Omental fat pad (tissue), 4 donors: ENCODE data around the gene ATF3. TPM values are rescaled to one million over a fixed set of nuclear protein-coding genes. Genes with fewer than 3 reads are reported as not detected.

Experiments
- ATAC-seq: fragments of 150-250 bp; one replicate; pipeline ENCODE4 v1.9.1; 2016; ENCODE audit warnings: mild to moderate bottlenecking, moderate library complexity; ENCODE audit not compliant: low FRiP score
- DNase-seq: peaks from one replicate; pipeline ENCODE4 v3.0.0-alpha.2; 2019; ENCODE audit warnings: low spot score
- total RNA-seq, 4 donors: library from RNA; depleted of rRNA; stranded (reverse); fragments of >200 nt; gene quantifications; one replicate each; pipeline ENCODE4 v1.1.0, GENCODE V29; 2016
- TF ChIP-seq, protein P1 (sequence below), 3 donors: fragments of 450-650 bp; IDR thresholded peaks; one replicate each; pipeline ENCODE4 v1.5.1; 2016 to 2017; ENCODE audit warnings: antibody characterized with exemption in 3 of 3, mild to moderate bottlenecking in 3 of 3, moderate library complexity in 2 of 3

The ATF3 gene
- total RNA-seq, 4 donors from 2014 or later = 41.5 to 229 (median 77.5) TPM

DNA sequence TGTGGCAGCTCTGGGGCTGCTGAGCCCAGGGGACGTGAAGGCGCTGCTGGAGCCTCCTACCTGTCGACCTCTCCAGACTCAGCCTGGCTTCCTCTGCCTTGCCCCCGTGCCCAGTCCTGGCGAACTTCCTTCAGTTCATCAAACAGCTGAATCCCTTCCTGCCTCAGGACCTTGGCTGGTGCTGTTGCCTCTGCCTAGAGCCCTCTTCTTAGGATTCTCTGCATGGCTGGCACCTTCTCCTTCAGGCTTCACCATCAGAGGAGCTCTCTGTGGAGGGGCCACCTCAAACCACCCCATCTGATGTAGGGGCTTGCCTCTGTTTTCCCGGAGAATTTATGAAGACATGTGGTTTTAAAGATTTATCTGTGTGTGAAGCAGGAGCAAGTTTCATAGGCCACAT, 23.4 kb upstream of the ATF3 start:
- no peak for DNase-seq
- TF ChIP-seq, protein P1, sequence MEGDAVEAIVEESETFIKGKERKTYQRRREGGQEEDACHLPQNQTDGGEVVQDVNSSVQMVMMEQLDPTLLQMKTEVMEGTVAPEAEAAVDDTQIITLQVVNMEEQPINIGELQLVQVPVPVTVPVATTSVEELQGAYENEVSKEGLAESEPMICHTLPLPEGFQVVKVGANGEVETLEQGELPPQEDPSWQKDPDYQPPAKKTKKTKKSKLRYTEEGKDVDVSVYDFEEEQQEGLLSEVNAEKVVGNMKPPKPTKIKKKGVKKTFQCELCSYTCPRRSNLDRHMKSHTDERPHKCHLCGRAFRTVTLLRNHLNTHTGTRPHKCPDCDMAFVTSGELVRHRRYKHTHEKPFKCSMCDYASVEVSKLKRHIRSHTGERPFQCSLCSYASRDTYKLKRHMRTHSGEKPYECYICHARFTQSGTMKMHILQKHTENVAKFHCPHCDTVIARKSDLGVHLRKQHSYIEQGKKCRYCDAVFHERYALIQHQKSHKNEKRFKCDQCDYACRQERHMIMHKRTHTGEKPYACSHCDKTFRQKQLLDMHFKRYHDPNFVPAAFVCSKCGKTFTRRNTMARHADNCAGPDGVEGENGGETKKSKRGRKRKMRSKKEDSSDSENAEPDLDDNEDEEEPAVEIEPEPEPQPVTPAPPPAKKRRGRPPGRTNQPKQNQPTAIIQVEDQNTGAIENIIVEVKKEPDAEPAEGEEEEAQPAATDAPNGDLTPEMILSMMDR (IDR thresholded peaks at IDR 0.05) = no peak
- no peak for ATAC-seq

DNA sequence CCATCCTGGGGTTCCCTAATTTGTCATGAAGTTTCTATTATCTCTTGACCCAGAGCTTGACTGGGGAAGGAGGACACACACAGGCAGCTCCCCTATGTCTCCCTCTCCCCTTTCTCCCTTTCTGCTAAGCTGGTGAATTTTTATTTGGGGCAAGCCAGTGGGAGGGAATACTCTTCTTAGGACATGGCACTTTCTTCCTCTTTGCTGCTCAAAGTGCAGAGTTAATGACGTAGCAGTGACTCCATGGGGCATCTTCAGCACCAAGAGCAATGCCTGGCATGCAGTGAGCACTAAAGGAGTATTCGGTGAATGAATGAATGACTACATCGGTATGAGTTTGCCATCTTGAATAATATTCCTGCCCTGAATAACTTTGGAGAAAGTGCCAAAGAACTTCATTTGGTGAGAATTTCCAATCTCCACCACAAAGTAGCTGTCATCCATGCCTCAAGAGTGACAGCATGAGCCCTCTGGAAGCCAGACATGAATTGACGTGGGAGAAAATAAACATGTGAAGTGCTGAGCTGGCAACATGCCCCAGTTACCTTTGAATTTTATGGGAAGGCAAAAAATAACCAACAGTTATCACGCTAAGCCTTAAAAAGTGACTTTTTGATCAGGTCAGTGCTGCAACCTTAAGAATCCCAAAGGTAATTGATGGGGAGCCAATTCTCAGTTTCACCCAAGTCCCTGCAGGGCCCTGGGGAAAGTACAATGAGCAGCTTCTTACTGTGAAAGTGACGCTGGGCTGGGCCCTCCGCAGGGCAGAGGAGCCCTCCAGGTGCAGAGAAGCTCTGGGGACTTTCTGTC, 22.1 kb upstream of the ATF3 start:
- ATAC-seq (no peak), DNase-seq (no peak)
- TF ChIP-seq, protein P1 (IDR thresholded peaks at IDR 0.05) = no peak

DNA sequence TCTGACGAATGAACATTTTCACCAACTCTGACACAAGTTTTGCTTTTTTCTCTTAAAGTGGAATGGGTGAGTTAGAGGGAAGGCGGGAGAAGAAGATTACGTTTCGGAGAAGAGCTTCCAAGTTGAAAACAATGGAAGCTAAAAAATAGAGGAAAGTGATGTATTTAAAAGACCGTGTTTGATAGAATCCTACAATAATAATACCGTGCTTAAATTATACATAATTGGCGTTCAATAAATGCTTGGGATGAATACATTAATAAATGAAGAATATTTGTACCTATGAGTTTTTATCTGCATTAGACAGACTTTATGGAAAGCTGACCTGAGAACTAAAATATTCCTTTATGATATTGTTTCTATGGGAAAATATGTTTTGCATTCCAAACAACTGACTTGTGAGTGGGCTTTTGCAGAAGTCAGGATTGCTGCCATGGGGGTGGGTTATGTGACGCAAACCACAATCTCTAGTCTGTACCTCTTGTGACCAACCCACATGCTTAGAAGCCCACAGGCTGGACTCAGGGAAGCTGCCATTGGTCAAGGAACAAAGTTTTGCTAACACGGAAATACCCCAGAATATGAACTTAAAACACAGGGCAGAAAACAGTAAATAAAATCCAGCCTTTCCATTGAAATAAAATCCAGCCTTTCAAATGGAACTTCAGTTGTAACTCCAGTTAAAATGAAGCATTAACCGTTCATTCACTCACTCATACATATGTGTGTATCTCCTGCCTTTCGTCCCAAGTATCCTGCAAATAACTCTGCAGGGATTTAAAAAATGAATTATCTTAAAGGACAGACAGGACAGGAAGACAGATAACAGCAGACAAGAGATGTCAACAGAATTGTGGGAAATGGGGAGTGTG, 21.3 kb upstream of the ATF3 start:
- TF ChIP-seq, protein P1 (IDR thresholded peaks at IDR 0.05) = no peak
- DNase-seq (no peak), ATAC-seq (no peak)

DNA sequence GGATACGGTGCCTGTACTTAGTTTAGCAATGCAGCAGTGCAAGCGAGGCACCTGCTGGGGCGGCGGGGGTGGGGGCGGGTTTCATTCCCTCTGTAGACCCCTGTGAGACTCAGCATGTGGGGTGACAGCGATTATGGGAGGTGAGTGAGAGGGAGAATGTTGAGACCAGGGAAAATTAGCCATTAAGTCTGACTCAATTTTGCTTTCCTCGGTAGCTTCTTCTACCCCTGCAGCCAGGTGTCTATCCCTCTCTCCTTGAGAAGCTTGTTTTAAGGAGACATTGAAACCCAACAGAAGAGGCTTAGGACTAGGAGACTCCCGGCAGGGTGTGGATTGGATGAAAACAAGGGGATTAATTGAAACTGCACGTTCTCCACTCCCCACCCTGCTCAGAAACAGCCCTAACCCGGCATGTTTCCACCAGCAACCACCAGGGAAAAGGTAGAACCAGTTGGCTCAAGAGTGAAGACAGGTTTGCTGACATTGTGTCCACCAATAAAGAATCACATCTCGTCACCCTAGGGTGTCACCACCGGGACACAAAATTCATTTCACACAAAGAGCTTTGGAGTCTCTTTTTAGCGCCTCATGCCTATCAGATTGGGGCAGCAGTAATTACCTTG, 20.6 kb upstream of the ATF3 start:
- TF ChIP-seq, protein P1 (IDR thresholded peaks at IDR 0.05) = no peak
- ATAC-seq = no peak
- DNase-seq = no peak

DNA sequence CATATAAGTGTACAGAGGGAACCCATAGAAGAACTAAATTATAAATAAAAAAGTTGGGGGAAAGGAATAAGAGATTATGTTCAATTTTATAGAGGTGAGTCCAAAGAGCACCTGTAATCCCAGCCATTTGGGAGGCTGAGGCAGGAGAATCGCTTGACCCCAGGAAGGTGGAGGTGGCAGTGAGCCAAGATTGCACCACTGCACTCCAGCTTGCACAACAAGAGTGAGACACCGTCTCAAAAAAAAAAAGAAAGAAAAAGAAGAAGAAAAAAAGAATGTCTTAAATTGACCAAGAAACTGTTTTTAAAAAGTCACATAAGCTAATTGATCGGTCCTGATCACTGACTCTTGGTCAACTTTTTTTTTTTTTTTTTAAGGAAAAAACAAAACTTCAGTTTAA, 19.1 kb upstream of the ATF3 start:
- DNase-seq (no peak), ATAC-seq (no peak)
- TF ChIP-seq, protein P1 (IDR thresholded peaks at IDR 0.05) = no peak

DNA sequence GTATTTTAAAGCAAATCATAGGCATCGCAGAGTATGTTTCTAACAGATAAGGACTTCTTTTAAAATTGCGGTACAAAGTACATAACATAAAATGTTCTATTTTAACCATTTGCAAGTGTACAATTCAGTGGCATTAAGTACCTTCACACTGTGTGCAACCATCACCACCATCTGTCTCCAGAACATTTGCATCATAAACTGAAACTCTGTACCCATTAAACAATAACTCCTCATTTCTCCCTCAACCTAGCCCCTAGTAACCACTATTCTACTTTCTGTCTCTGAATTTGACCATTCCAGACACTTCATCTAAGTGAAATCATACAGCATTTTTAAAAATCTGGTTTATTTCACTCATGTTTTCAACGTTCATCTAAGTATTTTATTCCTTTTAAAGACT, 16.6 kb upstream of the ATF3 start:
- DNase-seq (no peak), ATAC-seq (no peak)
- TF ChIP-seq, protein P1 (IDR thresholded peaks at IDR 0.05) = no peak
